Keratinocyte (primary cell): ENCODE measurements around the gene CPNE9. TPM values are rescaled to one million over a fixed set of nuclear protein-coding genes. Genes with fewer than 3 reads are reported as not detected.

Experiments used
- DNase-seq: peaks from one replicate; pipeline ENCODE4 v3.0.0-alpha.2; 2011; ENCODE audit warnings: low read depth, missing footprints, low spot score
- FAIRE-seq: peaks from 2 replicates; lab custom pipeline; 2011; peaks lifted over from hg19 to GRCh38; lab: Jason Lieb, UNC
- H2AFZ ChIP-seq: 2 replicates; pipeline ENCODE4 v1.6.0; 2012; ENCODE audit warnings: low read length, control low read depth, inconsistent platforms; ENCODE audit not compliant: control insufficient read depth
- H3K27ac ChIP-seq: 2 replicates; pipeline ENCODE4 v1.5.1; 2011; ENCODE audit warnings: low read length; ENCODE audit not compliant: control insufficient read depth, insufficient read depth
- H3K27me3 ChIP-seq: 3 replicates; pipeline ENCODE4 v1.6.0; 2011; ENCODE audit warnings: low read length; ENCODE audit not compliant: control insufficient read depth, insufficient read depth; ENCODE audit errors: extremely low read depth
- H3K36me3 ChIP-seq, 2 experiments: 2 replicates in 1 of 2; 3 replicates in 1 of 2; pipeline ENCODE4 v1.5.1; 2011; ENCODE audit warnings: low read length in 2 of 2, mild to moderate bottlenecking in 1 of 2; ENCODE audit not compliant: control insufficient read depth in 2 of 2, insufficient read depth in 2 of 2; ENCODE audit errors: extremely low read depth in 1 of 2
- H3K4me1 ChIP-seq: 3 replicates; pipeline ENCODE4 v1.5.1; 2011; ENCODE audit warnings: low read length; ENCODE audit not compliant: control insufficient read depth, insufficient read depth; ENCODE audit errors: extremely low read depth
- H3K4me2 ChIP-seq: 3 replicates; pipeline ENCODE4 v1.6.0; 2011; ENCODE audit warnings: low read depth, low read length; ENCODE audit not compliant: control insufficient read depth, insufficient read depth; ENCODE audit errors: extremely low read depth
- H3K4me3 ChIP-seq, 3 experiments: fragments of 200-600 bp in 1 of 3; sonication (generic) in 1 of 3; 2 replicates in 2 of 3; 3 replicates in 1 of 3; pipeline ENCODE4 v1.5.1; 2011 to 2016; ENCODE audit warnings: low read length in 3 of 3, mild to moderate bottlenecking in 3 of 3, control low read depth in 2 of 3, inconsistent platforms in 1 of 3, low read depth in 1 of 3, mixed read lengths in 1 of 3, mixed run types in 1 of 3, moderate library complexity in 1 of 3; ENCODE audit not compliant: control insufficient read depth in 2 of 3, insufficient read depth in 2 of 3; ENCODE audit errors: extremely low read depth in 1 of 3
- H3K79me2 ChIP-seq: 2 replicates; pipeline ENCODE4 v1.6.0; 2012; ENCODE audit warnings: low read length; ENCODE audit not compliant: control insufficient read depth, insufficient read depth
- H3K9ac ChIP-seq: 3 replicates; pipeline ENCODE4 v1.6.0; 2011; ENCODE audit warnings: low read length; ENCODE audit not compliant: control insufficient read depth, insufficient read depth; ENCODE audit errors: extremely low read depth
- H3K9me1 ChIP-seq: 3 replicates; pipeline ENCODE4 v1.6.0; 2011; ENCODE audit warnings: low read length; ENCODE audit not compliant: control insufficient read depth, insufficient read depth; ENCODE audit errors: extremely low read depth
- H3K9me3 ChIP-seq: 2 replicates; pipeline ENCODE4 v1.5.1; 2012; ENCODE audit warnings: low read depth, low read length; ENCODE audit not compliant: control insufficient read depth
- H4K20me1 ChIP-seq: 3 replicates; pipeline ENCODE4 v1.6.0; 2011; ENCODE audit warnings: low read length; ENCODE audit not compliant: control insufficient read depth, insufficient read depth; ENCODE audit errors: extremely low read depth
- EZH2 ChIP-seq: IDR thresholded peaks from one replicate; pipeline ENCODE4 v1.6.1; 2012; ENCODE audit warnings: inconsistent platforms, mild to moderate bottlenecking, low read length, moderate library complexity
- dilution Hi-C: fragments of 300-500 bp; cut with MboI; formaldehyde crosslinking; loops from one replicate; pipeline ENCODE4 v1.7.0; 2020; ENCODE audit warnings: low sequenced_read_pairs; ENCODE audit not compliant: extremely low pct_ligation_motif_present
- polyA plus RNA-seq, 5 experiments: library from polyadenylated mRNA; depleted of rRNA in 3 of 5; stranded (reverse) in 3 of 5; stranded (forward) in 1 of 5; unstranded in 1 of 5; fragments of >200 nt; gene quantifications; 1 replicate in 1 of 5; 2 replicates in 3 of 5; 3 replicates in 1 of 5; pipeline versions ENCODE4 v1.2.1 to v1.2.3, GENCODE V29; 2011 to 2012; ENCODE audit warnings: missing spikeins in 2 of 5, low read depth in 1 of 5, low replicate concordance in 1 of 5
- TF ChIP-seq, protein P1 (sequence below), 3 experiments: IDR thresholded peaks in 1 of 3; conservative IDR thresholded peaks in 1 of 3; optimal IDR thresholded peaks in 1 of 3; 2 replicates in 2 of 3; 3 replicates in 1 of 3; pipeline versions ENCODE3 to v1.5.1; 2011; ENCODE audit warnings: low read length in 3 of 3, mild to moderate bottlenecking in 3 of 3, moderate library complexity in 2 of 3, control low read depth in 1 of 3, inconsistent platforms in 1 of 3; ENCODE audit not compliant: insufficient read depth in 2 of 3; ENCODE audit errors: extremely low read depth in 1 of 3

Gene CPNE9
- polyA plus RNA-seq, 1 donor (not counting 4 experiments of a cell fraction or from before 2014, with no cell fraction given) = not detected

DNA sequence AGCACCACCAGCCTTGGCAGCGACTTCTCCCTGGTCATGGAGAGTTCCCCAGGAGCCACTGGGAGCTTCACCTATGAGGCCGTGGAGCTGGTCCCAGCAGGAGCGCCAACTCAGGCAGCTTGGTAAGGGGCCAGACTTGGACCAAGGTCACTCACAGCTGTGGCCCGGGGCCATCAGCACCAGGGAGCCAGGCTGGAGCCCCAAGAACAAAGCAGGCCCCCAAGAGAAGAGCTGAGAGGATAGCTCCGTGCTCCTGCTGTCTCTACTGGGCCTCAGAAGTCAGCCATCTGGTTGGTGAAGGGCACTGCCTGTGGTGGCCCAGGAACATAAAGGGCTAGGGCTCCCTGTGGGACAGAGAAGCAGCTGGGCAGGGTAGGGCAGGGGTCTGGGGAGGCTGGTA lies 14.7 kb upstream of the CPNE9 start:
- Histone ChIP-seq H3K27me3 (no peaks in the 10 kb centered on the region), H3K4me3 (no peak overlapping the region), H3K79me2 (no peaks in the 10 kb centered on the region), H3K4me1 (no peaks in the 10 kb centered on the region), H2AFZ (no peak overlapping the region), H3K36me3 (peaks cover 22 to 48% of the 10 kb centered on the region in 2 experiments), H3K27ac (no peak overlapping the region), H3K9me3 (no peaks in the 10 kb centered on the region), H3K9ac (no peak overlapping the region), H3K9me1 (no peaks in the 10 kb centered on the region), H3K4me2 (no peak overlapping the region), H4K20me1 (no peaks in the 10 kb centered on the region)
- FAIRE-seq = no peak
- TF ChIP-seq, protein P1, sequence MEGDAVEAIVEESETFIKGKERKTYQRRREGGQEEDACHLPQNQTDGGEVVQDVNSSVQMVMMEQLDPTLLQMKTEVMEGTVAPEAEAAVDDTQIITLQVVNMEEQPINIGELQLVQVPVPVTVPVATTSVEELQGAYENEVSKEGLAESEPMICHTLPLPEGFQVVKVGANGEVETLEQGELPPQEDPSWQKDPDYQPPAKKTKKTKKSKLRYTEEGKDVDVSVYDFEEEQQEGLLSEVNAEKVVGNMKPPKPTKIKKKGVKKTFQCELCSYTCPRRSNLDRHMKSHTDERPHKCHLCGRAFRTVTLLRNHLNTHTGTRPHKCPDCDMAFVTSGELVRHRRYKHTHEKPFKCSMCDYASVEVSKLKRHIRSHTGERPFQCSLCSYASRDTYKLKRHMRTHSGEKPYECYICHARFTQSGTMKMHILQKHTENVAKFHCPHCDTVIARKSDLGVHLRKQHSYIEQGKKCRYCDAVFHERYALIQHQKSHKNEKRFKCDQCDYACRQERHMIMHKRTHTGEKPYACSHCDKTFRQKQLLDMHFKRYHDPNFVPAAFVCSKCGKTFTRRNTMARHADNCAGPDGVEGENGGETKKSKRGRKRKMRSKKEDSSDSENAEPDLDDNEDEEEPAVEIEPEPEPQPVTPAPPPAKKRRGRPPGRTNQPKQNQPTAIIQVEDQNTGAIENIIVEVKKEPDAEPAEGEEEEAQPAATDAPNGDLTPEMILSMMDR (optimal IDR thresholded peaks at IDR 0.05 in 1 of 3, IDR thresholded peaks at IDR 0.05 in 1 of 3, conservative IDR thresholded peaks at IDR 0.05 in 1 of 3; ENCODE audit: extremely low read depth in 1 of 3, insufficient read depth in 2 of 3, low read length in 3 of 3) = no peak
- TF ChIP-seq EZH2 = no peak
- dilution Hi-C loops = no loop called here
- no peak for DNase-seq

DNA sequence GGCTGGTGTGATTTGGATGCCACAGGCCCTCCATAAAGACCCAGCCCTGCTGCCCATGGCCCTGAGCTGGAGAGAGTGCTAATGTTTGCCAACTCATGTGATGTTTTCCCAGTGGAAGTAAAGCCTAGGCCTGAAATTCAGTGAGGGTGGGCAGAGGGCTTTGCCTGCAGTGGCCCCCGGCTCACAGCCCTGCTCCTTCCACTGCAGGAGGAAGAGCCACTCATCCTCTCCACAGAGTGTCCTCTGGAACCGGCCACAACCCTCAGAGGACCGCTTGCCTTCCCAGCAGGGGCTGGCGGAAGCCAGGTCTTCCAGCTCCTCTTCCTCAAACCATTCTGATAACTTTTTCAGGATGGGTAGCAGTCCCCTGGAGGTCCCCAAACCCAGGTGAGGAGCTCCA lies 13.9 kb upstream of the CPNE9 start:
- Histone ChIP-seq H3K4me1 (no peaks in the 10 kb centered on the region), H3K36me3 (peaks cover 22 to 43% of the 10 kb centered on the region in 2 experiments), H3K79me2 (no peaks in the 10 kb centered on the region), H3K4me3 (no peak overlapping the region), H4K20me1 (no peaks in the 10 kb centered on the region), H3K4me2 (no peak overlapping the region), H3K9ac (no peak overlapping the region), H3K27ac (no peak overlapping the region), H3K27me3 (no peaks in the 10 kb centered on the region), H3K9me3 (no peaks in the 10 kb centered on the region), H2AFZ (no peak overlapping the region), H3K9me1 (no peaks in the 10 kb centered on the region)
- dilution Hi-C loops = no loop called here
- FAIRE-seq (no peak), DNase-seq (no peak)
- TF ChIP-seq, protein P1 (optimal IDR thresholded peaks at IDR 0.05 in 1 of 3, IDR thresholded peaks at IDR 0.05 in 1 of 3, conservative IDR thresholded peaks at IDR 0.05 in 1 of 3; ENCODE audit: extremely low read depth in 1 of 3, insufficient read depth in 2 of 3, low read length in 3 of 3) = no peak
- no peak for TF ChIP-seq EZH2
